ENCODE measurements around the gene IQCK.
"Not testable (repeated sequence)": the region's sequence is repeated elsewhere in the genome, so short reads cannot be mapped to it uniquely, and the experiment has no call there.

The IQCK gene

GRCh38 chr16:19760356-19761060, 42.4 kb downstream of the IQCK start:
- DNase-seq, result no peak

DNA sequence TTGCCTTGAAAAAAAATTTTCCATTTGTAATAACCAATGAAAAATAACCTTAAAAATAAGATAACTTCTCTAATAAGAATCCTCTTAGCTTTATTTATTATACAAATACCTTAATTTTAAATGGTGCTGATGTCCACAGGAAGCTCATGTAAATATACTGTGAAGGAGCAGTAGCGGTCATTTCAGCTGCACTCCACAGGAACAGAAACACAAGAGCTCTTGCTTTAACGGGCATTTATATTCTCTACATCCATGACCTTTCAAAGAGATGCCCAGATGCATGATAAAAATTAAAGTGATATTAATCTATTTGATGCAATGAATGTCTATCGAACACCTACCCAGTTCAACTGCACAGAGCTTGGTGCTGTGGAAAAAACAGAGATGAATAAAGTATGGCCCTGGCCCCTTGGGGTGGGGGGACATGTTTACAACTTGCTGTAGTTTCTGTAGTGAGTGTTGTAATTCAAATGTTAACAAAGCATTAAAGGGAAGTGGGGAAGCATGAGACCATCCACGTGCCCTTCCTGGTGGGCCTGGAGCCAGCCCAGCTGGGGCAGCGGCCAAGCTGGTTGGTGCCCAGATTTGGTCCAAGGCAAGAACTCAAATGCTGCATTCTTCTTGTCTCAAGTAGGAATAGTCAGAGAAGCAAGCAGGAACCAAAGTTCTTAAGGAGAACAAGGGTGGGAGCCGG, 47.9 kb downstream of the IQCK start:
- DNase-seq, result no peak

- DNase-seq, result no peak
Observed at GRCh38 chr16:19766554-19766884, 48.4 kb downstream of the IQCK start.

DNA sequence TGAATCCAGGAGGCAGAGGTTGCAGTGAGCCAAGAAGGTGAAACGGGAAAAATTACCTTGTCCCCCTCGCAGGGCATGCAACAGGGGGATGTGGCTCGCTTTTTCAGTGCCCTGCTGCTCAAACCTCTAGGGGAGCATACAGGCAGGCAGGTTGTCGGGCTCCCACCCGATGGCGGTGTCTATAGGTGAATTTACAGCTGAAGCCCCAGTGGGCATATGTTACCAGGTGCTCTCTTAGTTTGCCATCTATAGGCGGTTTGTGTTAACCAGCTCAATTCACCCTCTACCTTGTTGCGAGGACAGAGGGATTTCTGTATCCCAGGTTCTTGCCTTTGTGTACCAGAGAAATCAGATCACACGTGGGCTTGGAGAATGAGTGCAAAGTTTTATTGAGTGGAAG, 48.9 kb downstream of the IQCK start:
- DNase-seq, result no peak

- DNase-seq, result no peak
Observed at GRCh38 chr16:19767497-19767896, 49.4 kb downstream of the IQCK start.

DNA sequence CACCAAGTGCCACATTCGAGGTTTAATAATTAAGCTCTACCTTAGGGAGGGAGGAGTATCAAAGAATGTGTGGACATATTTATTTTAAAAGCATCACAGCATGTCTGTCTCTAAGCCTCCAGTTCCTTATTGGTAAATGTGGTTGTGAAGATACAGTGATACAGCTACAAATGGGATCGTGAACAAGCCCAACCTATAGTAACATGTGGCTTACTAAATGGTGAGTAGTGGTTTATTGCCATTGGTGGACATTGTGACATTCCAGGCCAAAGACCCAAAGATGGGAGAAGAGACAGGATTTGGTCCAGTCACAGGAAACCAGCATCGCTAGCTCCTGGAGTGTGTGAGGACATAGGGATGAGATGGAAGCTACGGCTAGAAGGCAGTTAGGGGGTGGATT, 51.2 kb downstream of the IQCK start:
- no peak for DNase-seq

DNA sequence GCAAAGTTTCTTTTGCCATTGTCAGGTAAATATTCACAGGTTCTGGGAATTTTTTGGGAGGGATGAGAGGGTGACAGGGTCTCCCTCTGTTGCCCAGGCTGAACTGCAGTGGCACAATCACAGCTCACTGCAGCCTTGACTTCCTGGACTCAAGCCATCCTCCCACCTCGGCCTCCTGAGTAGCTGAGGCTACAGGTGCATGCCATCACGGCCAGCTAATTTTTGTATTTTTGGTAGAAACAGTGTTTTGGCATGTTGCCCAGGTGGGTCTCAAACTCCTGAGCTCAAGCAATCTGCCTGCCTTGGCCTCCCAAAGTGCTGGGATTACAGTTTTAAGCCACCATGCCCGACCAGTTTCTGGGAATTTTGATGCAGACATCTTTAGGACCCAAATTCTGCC, 53.0 kb downstream of the IQCK start:
- DNase-seq, result no peak

DNA sequence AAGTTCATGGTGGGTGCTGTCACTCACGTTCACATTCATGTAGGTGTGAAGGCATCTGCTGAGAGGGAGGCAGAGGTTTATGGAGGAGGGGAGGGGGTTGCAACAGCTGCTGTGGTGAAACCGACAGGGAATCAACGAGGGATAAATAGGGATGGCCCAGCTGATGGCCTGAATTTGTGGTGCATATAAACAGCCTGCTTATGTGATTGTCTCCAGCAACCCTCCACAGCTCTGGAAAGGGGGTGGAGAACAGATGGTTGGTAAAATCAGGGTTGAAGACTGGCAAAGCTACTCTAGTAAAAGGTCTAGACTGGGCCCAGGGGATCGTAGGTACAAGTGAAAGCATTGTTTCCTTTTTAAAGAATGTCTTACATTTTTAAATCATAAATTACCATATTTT, 53.7 kb downstream of the IQCK start:
- no peak for DNase-seq

GRCh38 chr16:19774024-19774423, 56.0 kb downstream of the IQCK start:
- DNase-seq, result no peak

DNA sequence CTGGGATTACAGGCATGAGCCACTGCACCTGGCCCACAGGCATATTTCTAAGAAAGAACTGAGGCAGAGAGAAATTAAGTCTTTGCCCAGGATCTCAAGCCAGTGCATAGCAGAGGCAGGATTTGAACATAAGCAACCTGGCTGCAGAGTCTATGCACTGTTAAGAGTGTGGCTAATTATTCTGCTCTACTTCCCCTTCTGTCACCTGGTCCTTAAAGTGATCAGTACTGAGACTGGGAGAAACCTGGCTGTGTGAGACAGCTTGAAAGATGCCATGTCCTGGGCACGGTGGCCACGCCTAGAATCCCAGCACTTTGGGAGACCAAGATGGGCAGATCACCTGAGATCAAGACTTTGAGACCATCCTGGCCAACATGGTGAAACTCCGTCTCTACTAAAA, 58.1 kb downstream of the IQCK start:
- no peak for DNase-seq

DNA sequence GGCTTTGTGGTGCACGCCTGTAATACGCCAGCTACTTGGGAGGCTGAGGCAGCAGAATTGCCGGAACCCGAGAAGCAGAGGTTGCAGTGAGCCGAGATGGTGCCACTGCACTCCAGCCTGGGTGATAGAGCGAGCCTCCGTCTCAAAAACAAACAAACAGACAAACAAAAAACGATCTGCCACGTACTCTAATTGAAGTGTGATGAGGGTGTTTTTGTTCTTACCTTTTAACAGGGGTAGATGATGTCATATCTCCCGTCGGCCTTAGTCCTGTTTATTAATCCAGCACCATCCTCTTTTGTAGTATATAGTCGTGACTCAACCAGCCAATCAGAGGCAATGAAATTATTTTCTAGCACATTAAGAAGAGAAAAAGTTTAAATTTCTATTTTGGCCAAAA, 58.5 kb downstream of the IQCK start:
- DNase-seq, result no peak

- no peak for DNase-seq
Observed at GRCh38 chr16:19780321-19780720, 62.2 kb downstream of the IQCK start.

DNA sequence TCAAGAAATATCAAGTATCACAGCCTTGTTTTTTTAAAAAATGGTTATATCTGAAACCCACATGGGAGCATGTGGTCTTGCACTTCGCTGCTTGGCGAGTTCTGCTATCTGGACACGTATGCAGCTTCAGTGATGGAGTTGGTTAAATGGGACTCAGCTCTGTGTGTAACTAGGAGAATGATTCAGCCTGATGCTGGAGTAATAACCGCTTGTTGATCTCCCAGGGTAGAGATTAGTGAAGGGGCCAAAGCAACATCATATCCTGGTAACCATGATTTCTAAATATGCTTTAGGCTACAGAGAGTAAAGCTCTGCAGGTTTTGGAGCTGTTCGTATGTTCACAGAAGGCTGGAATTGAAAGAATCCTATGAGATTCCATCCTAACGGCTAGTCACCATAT, 63.2 kb downstream of the IQCK start:
- no peak for DNase-seq

GRCh38 chr16:19783363-19784182, 65.5 kb downstream of the IQCK start:
- no peak for DNase-seq

DNA sequence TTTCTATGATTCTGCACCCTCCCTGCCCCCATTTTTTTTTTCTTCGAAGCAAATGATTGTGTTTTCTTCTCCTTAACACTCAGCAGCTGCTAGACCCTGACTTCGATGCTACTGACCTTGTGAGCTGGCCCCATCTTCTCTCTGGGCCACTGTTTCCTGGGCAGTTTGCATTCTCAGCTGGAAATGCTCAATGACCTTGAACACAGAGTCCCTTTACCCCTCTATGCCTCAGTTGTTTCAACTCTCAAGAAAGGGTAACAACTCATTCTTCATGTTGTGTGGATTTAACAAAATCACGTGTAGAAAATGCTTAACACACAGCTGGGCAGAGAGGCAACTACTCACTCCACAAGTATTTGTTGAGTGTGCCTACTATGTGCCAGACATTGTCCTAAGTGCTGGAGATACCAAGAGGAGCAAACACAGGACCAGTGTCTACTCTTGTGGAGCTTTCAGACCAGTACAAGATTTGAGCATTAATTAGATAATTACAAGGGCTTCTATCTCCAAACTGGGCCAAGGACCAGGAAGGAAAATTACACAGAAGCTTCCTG, 66.2 kb downstream of the IQCK start:
- DNase-seq, result no peak

DNA sequence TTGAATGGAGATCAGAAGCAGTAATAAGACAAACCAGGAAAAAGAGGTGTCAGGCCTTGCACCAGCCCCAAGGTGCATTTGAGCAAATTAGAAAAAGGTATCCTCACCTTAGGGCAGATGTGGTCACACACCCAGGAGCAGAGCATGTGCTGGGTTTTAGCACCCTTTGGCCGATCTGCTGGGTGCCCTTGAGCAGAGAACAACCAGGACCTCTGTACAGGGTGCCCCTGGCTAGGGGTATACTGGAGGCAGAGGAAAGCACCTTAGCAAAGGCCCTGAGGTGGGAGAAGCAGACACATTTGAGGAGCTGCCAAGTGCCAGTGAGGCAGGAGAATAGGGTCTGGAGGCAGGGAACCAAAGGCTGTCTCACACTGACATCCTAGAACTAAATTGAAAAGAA, 67.0 kb downstream of the IQCK start:
- no peak for DNase-seq

- no peak for DNase-seq
Observed at GRCh38 chr16:19785512-19786130, 67.5 kb downstream of the IQCK start.

- DNase-seq, result not testable (repeated sequence)
Observed at GRCh38 chr16:19801369-19801768, 83.3 kb downstream of the IQCK start.

GRCh38 chr16:19801824-19802223, 83.8 kb downstream of the IQCK start:
- not testable (repeated sequence) for DNase-seq

DNA sequence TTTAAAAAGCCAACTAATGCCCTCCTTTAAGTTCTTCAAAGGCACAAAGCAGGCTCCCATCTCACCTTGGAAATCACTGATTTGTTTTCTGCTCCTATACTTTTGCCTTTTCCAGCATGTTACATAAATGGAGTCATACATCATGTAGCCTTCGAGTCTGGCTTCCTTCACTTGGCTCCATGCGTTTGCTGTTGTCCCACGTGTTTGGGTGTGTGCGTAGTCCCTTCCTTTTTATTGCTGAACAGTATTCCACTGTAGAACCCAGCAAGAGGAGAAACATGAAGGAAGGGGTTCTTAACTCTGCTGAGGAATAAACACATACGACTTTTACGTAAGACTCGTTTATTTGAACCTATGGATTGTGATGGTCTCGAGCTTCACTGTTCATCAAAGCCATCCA, 84.5 kb downstream of the IQCK start:
- no peak for DNase-seq

- peak; percentile 33 for DNase-seq
Observed at GRCh38 chr16:19804538-19805323, 86.7 kb downstream of the IQCK start.

GRCh38 chr16:19805459-19806162, 87.5 kb downstream of the IQCK start:
- no peak for DNase-seq
